B cell (primary cell): ENCODE measurements around the gene MARCHF3. TPM values are rescaled to one million over a fixed set of nuclear protein-coding genes. Genes with fewer than 3 reads are reported as not detected.
A peak's percentile ranks its signal among the peaks of the same experiment; 100 is the strongest.
"Not testable (repeated sequence)": the region's sequence is repeated elsewhere in the genome, so short reads cannot be mapped to it uniquely, and the experiment has no call there.

Source experiments
- ATAC-seq: fragments of 200-7000 bp; cut with Tn5 transposase; one replicate; pipeline ENCODE4 v1.10.0; 2021; ENCODE audit warnings: low read depth, mild to moderate bottlenecking, moderate number of reproducible peaks, moderate library complexity
- CTCF ChIA-PET: fragments of 350-600 bp; sonication (Branson Sonifier 250); formaldehyde crosslinking; loops from one replicate; lab custom pipeline; 2021; ENCODE audit warnings: antibody characterized with exemption, inconsistent platforms; lab: Charles Lee
- POLR2A ChIA-PET: fragments of 350-600 bp; sonication (Branson Sonifier 250); formaldehyde crosslinking; loops from one replicate; lab custom pipeline; 2021; ENCODE audit warnings: antibody characterized with exemption; lab: Charles Lee
- DNase-seq: peaks from one replicate; pipeline ENCODE4 v3.0.0; 2013
- H2AFZ ChIP-seq: 2 replicates; pipeline ENCODE4 v1.6.1; 2012; ENCODE audit warnings: mild to moderate bottlenecking, low read depth, low read length; ENCODE audit not compliant: insufficient read depth, poor library complexity, severe bottlenecking
- H3K27ac ChIP-seq, 2 donors: 1 replicate in 1 of 2; 2 replicates in 1 of 2; pipeline ENCODE4 v1.5.1; 2012 to 2013; ENCODE audit warnings: low read length in 2 of 2, mild to moderate bottlenecking in 2 of 2, moderate library complexity in 1 of 2
- H3K27me3 ChIP-seq, 4 experiments: fragments of 200-600 bp in 1 of 4; sonication (generic) in 1 of 4; replicated peaks in 1 of 4; 1 replicate in 2 of 4; 2 replicates in 2 of 4; pipeline versions ENCODE4 v1.6.1 to v1.7.0; 2013 to 2016; ENCODE audit warnings: low read length in 3 of 4, mild to moderate bottlenecking in 2 of 4, mixed read lengths in 1 of 4, moderate library complexity in 1 of 4; ENCODE audit not compliant: insufficient read depth in 4 of 4, control insufficient read depth in 3 of 4; ENCODE audit errors: control extremely low read depth in 1 of 4
- H3K36me3 ChIP-seq, 2 experiments: replicated peaks in 1 of 2; 1 replicate in 1 of 2; 2 replicates in 1 of 2; pipeline versions ENCODE4 v1.6.1 to v1.7.1; 2013; ENCODE audit warnings: low read length in 1 of 2; ENCODE audit not compliant: insufficient read depth in 2 of 2, control insufficient read depth in 1 of 2; ENCODE audit errors: control extremely low read depth in 1 of 2, extremely low read depth in 1 of 2
- H3K4me1 ChIP-seq, 2 donors: fragments of 200-600 bp in 1 of 2; sonication (generic) in 1 of 2; 1 replicate in 1 of 2; 2 replicates in 1 of 2; pipeline versions ENCODE4 v1.5.1 to v1.6.1; 2013 to 2017; ENCODE audit warnings: low read length in 2 of 2; ENCODE audit not compliant: control insufficient read depth in 2 of 2, insufficient read depth in 2 of 2
- H3K4me2 ChIP-seq: replicated peaks from 2 replicates; pipeline ENCODE3; 2012; ENCODE audit warnings: mild to moderate bottlenecking, low read depth, low read length; ENCODE audit not compliant: poor library complexity, severe bottlenecking
- H3K4me3 ChIP-seq, 5 experiments: fragments of 200-600 bp in 1 of 5; sonication (generic) in 1 of 5; 1 replicate in 3 of 5; 2 replicates in 2 of 5; pipeline versions ENCODE4 v1.5.1 to v1.7.0; 2011 to 2016; ENCODE audit warnings: low read length in 4 of 5, mild to moderate bottlenecking in 4 of 5, low read depth in 2 of 5, control low read depth in 1 of 5, moderate library complexity in 1 of 5; ENCODE audit not compliant: insufficient read depth in 1 of 5; ENCODE audit errors: control extremely low read depth in 1 of 5, extremely low read depth in 1 of 5
- H3K79me2 ChIP-seq: fragments of 200-600 bp; sonication (generic); one replicate; pipeline ENCODE4 v1.6.0; 2016; ENCODE audit warnings: low read length; ENCODE audit not compliant: control insufficient read depth, insufficient read depth
- H3K9ac ChIP-seq: fragments of 200-600 bp; sonication (generic); 2 replicates; pipeline ENCODE4 v1.6.1; 2017; ENCODE audit warnings: mild to moderate bottlenecking, low read length, moderate library complexity
- H3K9me3 ChIP-seq, 3 donors: one replicate each; pipeline versions ENCODE4 v1.6.1 to v1.7.1; 2013; ENCODE audit warnings: low read length in 2 of 3; ENCODE audit not compliant: control insufficient read depth in 2 of 3, insufficient read depth in 1 of 3; ENCODE audit errors: control extremely low read depth in 1 of 3
- H4K20me1 ChIP-seq: 2 replicates; pipeline ENCODE4 v1.6.0; 2012; ENCODE audit warnings: mild to moderate bottlenecking, low read length; ENCODE audit not compliant: insufficient read depth, control insufficient read depth, poor library complexity, severe bottlenecking
- H3K27ac Mint-ChIP-seq: one replicate; pipeline ENCODE4 v1.8.0; 2021; ENCODE audit warnings: mixed read lengths
- H3K27me3 Mint-ChIP-seq: one replicate; pipeline ENCODE4 v1.8.0; 2021; ENCODE audit warnings: mixed read lengths
- H3K4me1 Mint-ChIP-seq: one replicate; pipeline ENCODE4 v1.8.0; 2021; ENCODE audit warnings: mixed read lengths
- H3K4me3 Mint-ChIP-seq: one replicate; pipeline ENCODE4 v1.8.0; 2021; ENCODE audit warnings: mixed read lengths
- H3K9me3 Mint-ChIP-seq: one replicate; pipeline ENCODE4 v1.8.0; 2022; ENCODE audit warnings: mixed read lengths; ENCODE audit not compliant: insufficient read depth
- CTCF ChIP-seq: fragments of 200-600 bp; IDR thresholded peaks from one replicate; pipeline ENCODE4 v1.8.0; 2022; ENCODE audit warnings: antibody characterized with exemption, mild to moderate bottlenecking
- EZH2 ChIP-seq: IDR thresholded peaks from 2 replicates; pipeline ENCODE4 v1.6.1; 2012; ENCODE audit warnings: borderline replicate concordance, low read depth, mild to moderate bottlenecking, moderate library complexity, low read length; ENCODE audit not compliant: insufficient read depth, poor library complexity, severe bottlenecking
- WGBS: methylation state at CpG from one replicate; pipeline ENCODE4 v1.1.5; 2013; ENCODE audit warnings: missing lambda C conversion rate; ENCODE audit not compliant: insufficient coverage; 5-methylcytosine and 5-hydroxymethylcytosine counted together
- intact Hi-C: fragments of 100-400 bp; cut with micrococcal nuclease; formaldehyde crosslinking; loops from one replicate; pipeline ENCODE4 v1.10.0; 2022
- polyA plus RNA-seq: library from polyadenylated mRNA; depleted of rRNA; stranded (reverse); fragments of >200 nt; gene quantifications from 2 replicates; pipeline ENCODE4 v1.2.3, GENCODE V29; 2012
- total RNA-seq, 2 donors: library from RNA; stranded (reverse); fragments of 120-200 nt in 1 of 2; gene quantifications; 1 replicate in 1 of 2; 2 replicates in 1 of 2; pipeline versions ENCODE4 v1.2.3 to v1.2.4, GENCODE V29; 2013 to 2022

Gene MARCHF3
- total and polyA plus RNA-seq, 2 donors (not counting 1 experiment from before 2014, with no cell fraction given): 31.6 to 35.0 TPM

GRCh38 chr5:126855266-126855665 lies 175.1 kb downstream of the MARCHF3 start:
- no peaks in the 10 kb centered on the region for H4K20me1 ChIP-seq
- H3K27ac ChIP-seq: no peak overlapping the region
- CTCF ChIA-PET: no interaction called here
- no peak for TF ChIP-seq EZH2
- no peak for TF ChIP-seq CTCF
- H3K36me3 ChIP-seq: no peaks in the 10 kb centered on the region
- DNase-seq (no peak), ATAC-seq (no peak)
- H3K4me1 ChIP-seq: peaks cover 22 to 23% of the 10 kb centered on the region in 2 donors
- POLR2A ChIA-PET: no interaction called here
- no peak overlapping the region for H3K4me3 ChIP-seq
- Mint-ChIP-seq H3K27ac (no peak overlapping the region), H3K4me3 (no peak overlapping the region), H3K9me3 (no peaks in the 10 kb centered on the region), H3K4me1 (peaks cover 32% of the 10 kb centered on the region), H3K27me3 (no peaks in the 10 kb centered on the region)
- 58% methylated on average over 8 of the region's 8 CpGs for WGBS
- intact Hi-C loops: no loop called here
- H3K27me3 ChIP-seq: no peaks in the 10 kb centered on the region
- no peak overlapping the region for H3K4me2 ChIP-seq
- peaks cover 0 to 18% (median 0%) of the 10 kb centered on the region in 3 donors for H3K9me3 ChIP-seq
- no peak overlapping the region for H3K9ac ChIP-seq
- H3K79me2 ChIP-seq: no peaks in the 10 kb centered on the region
- no peak overlapping the region for H2AFZ ChIP-seq

- no peak overlapping the region for H3K9ac ChIP-seq
- no peak for ATAC-seq
- ChIA-PET CTCF (no interaction called here), POLR2A (interaction anchor here (0.9 kb wide), 1 partner anchor 110 kb away, joined by 3 read pairs; no protein-coding TSS in a partner anchor)
- no peak for TF ChIP-seq EZH2
- no peak for TF ChIP-seq CTCF
- Mint-ChIP-seq H3K9me3 (no peaks in the 10 kb centered on the region), H3K4me1 (peaks cover 32% of the 10 kb centered on the region), H3K27ac (peak overlapping the region; percentile 37), H3K27me3 (no peaks in the 10 kb centered on the region), H3K4me3 (no peak overlapping the region)
- H3K4me1 ChIP-seq: peaks cover 22 to 23% of the 10 kb centered on the region in 2 donors
- no peaks in the 10 kb centered on the region for H3K27me3 ChIP-seq
- WGBS: over 99% methylated on average over 24 of the region's 35 CpGs
- peaks cover 0 to 18% (median 0%) of the 10 kb centered on the region in 3 donors for H3K9me3 ChIP-seq
- H3K79me2 ChIP-seq: no peaks in the 10 kb centered on the region
- H3K36me3 ChIP-seq: no peaks in the 10 kb centered on the region
- H3K4me2 ChIP-seq: no peak overlapping the region
- H3K4me3 ChIP-seq: no peak overlapping the region
- H2AFZ ChIP-seq: no peak overlapping the region
- no peaks in the 10 kb centered on the region for H4K20me1 ChIP-seq
- intact Hi-C loops: no loop called here
- no peak overlapping the region for H3K27ac ChIP-seq
- no peak for DNase-seq
These were observed 175.7 kb downstream of the MARCHF3 start for GRCh38 chr5:126854526-126855110.

- H4K20me1 ChIP-seq, intact Hi-C loops, DNase-seq, H3K27me3 ChIP-seq, H3K79me2 ChIP-seq, ATAC-seq, H3K9me3 Mint-ChIP-seq, H3K27me3 Mint-ChIP-seq, H3K36me3 ChIP-seq: not testable (repeated sequence)
- 81% methylated on average over 18 of the region's 27 CpGs for whole genome bisulfite sequencing
- POLR2A ChIA-PET: interaction anchor here (0.7 to 0.9 kb wide), 2 partner anchors 111 to 173 kb away, joined by 3 to 6 read pairs; no protein-coding TSS in a partner anchor
- Histone ChIP-seq H2AFZ (peak overlapping the region; percentile 54), H3K27ac (peak overlapping the region in 1 of 2 donors; percentile 76), H3K4me1 (peaks cover 22 to 23% of the 10 kb centered on the region in 2 donors), H3K9me3 (peaks cover 0 to 18% (median 0%) of the 10 kb centered on the region in 3 donors), H3K4me3 (peak overlapping the region in 4 of 5 experiments; percentile 1 to 34 (median 20)), H3K9ac (peak overlapping the region; percentile 26), H3K4me2 (peak overlapping the region; percentile 66)
- H3K4me3 Mint-ChIP-seq: peak overlapping the region; percentile 49
- H3K27ac Mint-ChIP-seq: peak overlapping the region; percentile 41
- CTCF ChIA-PET: interaction anchor here (1.0 to 1.5 kb wide), 2 partner anchors 28 to 177 kb away, joined by 3 to 4 read pairs; no protein-coding TSS in a partner anchor
- H3K4me1 Mint-ChIP-seq: peaks cover 32% of the 10 kb centered on the region
These were observed 176.6 kb downstream of the MARCHF3 start for GRCh38 chr5:126853541-126854307.
